OCI-M1 (cell line): ENCODE data around the gene SFT2D2.
"Not testable (repeated sequence)": the region's sequence is repeated elsewhere in the genome, so short reads cannot be mapped to it uniquely, and the experiment has no call there.

Experiments used
- DNase-seq: peaks from one replicate; lab custom pipeline; 2025; lab: John Stamatoyannopoulos, UW

SFT2D2 gene

DNA sequence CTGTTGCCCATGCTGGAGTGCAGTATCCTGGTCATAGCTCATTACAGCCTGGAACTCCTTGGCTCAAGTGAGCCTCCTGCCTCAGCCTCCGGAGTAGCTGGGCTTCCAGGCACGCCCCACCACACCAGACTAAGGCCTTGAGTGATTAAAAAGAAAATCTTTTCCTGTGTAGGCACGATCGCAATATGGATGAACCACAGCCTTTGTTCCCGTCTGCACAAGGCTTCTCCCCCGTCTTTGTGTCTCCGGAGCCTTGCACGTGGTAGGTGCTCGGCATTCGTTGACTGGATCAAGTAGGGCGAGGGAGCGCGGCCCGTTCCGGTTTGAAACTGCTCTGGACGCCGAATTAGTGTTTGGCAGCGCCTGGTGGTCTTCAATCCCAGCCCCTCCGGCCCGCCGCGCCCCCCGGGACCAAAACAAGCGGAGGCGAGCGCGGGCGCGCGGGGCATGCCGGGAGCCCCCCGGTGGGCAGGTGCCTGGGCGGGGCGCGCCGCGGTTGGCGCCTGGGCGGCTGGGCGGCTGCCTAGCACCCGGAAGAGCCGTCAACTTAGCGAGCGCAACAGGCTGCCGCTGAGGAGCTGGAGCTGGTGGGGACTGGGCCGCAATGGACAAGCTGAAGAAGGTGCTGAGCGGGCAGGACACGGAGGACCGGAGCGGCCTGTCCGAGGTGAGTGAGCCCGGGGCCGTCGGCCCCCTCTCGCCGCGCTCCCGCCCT, at the start of gene SFT2D2:
TSS of gene SFT2D2 (plus strand) at position 529 of the 715 bp plus-strand sequence. CDS start at position 605, 76 bp downstream.
- peak; percentile 91 for DNase-seq

DNA sequence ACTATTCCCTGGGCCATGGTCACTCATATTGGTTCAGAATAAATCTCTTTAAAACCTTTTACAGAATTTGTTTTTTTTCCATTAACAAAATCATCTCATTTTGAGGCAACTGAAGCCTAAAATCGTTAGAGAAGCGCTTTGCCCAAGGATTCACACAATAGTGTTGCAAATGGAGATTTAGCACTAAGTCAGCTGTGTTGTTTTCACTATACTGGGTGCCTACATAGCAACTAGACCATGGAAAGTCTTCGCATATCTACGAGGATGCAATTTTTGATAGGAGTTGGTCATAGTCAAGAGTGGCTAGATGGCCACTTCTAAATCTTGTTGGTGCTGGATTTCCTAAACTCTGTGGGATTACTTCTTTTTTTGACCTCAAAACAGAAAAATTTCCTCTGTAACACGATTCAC, 47.6 kb upstream of the SFT2D2 start:
- DNase-seq: no peak

DNA sequence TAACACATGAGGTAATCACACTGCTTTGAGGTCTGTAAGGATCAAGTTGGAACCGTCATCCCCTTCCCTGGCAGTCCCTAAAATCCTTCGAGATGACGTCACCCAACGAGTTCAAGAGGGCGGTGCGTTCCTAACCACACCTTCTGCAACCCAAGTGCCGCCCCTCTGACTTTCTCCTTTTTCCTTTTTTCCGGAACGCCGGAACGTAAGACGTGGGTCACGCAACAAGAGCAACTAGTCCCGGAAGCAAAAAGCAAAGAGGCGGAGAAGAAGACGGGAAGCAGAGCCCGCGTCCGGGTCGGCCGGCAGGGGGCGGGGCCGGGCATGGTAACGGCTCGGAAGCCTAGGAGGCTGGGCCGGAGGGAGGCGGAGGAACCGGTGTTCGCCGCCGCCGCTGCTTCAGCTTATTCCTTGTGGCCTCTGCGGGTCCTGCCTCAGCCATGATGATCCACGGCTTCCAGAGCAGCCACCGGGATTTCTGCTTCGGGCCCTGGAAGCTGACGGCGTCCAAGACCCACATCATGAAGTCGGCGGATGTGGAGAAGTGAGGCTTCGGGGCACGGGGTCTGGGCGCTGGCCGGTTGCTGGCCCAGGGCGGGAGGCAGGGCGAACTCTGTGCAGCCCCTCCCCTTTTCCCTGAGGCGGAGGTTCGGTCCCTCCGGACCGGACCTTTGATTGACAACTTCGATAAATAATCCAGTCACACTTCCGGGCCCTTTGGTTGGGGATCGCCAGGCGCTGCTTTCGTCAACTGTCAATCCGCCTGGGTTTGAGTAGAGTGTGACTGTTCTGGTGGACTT, 47.0 kb upstream of the SFT2D2 start, which contains the start of gene TIPRL:
TSS of gene TIPRL (plus strand) at position 325 of the 800 bp plus-strand sequence. CDS start at position 441, 116 bp downstream.
- peak; percentile 99 for DNase-seq

- DNase-seq: peak; percentile 68
These were observed 46.2 kb upstream of the SFT2D2 start for GRCh38 chr1:168179438-168180147.

GRCh38 chr1:168180148-168180524, 45.7 kb upstream of the SFT2D2 start:
- peak; percentile 68 for DNase-seq

DNA sequence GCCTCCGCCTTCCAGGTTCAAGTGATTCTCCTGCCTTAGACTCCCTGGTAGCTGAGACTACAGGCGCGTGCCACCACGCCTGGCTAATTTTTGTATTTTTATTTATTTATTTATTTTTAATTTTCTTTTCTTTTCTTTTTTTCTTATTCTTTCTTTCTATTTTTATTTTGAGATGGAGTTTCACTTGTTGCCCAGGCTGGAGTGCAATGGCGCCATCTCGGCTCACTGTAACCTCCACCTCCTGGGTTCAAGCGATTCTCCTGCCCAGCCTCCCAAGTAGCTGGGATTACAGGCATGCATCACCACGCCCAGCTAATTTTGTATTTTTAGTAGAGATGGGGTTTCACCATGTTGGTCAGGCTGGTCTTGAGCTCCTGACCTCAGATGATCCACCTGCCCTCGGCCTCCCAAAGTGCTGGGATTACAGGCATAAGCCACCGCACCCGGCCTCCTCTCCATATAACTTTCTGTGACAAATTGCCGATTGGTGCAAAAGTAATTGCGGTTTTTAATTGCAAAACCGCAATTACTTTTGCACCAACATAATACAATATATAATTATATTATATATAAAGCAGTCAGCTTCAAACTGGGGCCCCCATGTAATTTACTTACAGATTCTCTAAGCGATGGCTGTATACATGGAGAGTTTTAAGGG, 44.6 kb upstream of the SFT2D2 start:
- not testable (repeated sequence) for DNase-seq

DNA sequence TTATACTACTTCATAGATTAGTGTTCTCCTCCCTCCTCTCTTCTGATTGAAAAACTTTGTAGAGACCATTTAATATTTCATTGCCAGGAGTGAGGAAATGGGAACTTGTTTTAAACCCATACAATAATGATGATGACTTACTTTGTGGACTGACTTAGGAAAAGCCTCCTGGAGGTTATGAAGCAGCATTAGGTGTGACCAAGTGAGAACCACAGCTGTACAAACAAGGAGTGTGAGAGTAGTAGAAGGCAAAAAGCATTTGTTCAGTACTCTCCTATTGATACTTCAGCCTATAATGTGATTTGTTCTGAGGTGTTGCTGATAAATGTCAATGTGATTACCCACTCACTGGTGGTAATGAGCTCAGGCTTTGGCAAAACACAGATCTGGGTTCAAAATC, 38.6 kb upstream of the SFT2D2 start:
- no peak for DNase-seq

- no peak for DNase-seq
These were observed 35.4 kb upstream of the SFT2D2 start for GRCh38 chr1:168190403-168190802.

GRCh38 chr1:168195199-168196135, 30.3 kb upstream of the SFT2D2 start:
- peak; percentile 57 for DNase-seq

GRCh38 chr1:168199056-168199455, 26.7 kb upstream of the SFT2D2 start:
- no peak for DNase-seq

DNA sequence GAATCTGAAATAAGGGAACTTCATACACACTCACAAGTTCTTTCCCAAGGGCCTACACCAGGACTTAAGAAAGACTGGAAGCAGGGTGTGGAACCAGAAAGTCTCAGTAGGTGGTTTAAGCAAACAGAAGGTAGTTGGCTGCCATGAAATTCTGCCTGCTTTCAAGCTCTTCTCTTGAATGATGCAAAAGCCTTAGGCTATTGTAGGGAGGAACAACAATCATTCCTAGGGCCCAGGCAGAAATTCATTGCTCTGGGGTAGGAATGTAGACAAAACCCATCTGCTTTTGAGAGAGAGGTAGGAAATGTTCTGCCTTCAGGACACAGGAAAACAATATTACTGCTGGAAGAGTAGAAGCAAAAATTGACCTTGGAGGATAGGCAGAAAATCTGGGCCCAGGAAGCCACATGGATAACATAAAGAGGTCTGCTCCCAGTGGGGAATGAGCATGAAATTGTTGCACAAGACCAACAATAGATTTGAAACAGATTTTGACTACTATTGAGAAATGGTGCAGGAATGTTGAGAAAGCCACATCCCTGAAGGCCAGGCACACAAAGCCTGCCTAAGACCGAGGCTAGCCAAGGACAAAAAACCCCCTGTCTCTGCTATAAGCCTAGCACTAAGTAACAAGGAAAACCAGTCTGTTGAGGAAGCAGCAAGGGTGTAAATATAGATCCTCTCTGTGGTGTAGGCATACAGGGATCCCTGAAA, 22.7 kb upstream of the SFT2D2 start:
- no peak for DNase-seq

GRCh38 chr1:168206111-168206510, 19.7 kb upstream of the SFT2D2 start:
- DNase-seq: no peak

DNA sequence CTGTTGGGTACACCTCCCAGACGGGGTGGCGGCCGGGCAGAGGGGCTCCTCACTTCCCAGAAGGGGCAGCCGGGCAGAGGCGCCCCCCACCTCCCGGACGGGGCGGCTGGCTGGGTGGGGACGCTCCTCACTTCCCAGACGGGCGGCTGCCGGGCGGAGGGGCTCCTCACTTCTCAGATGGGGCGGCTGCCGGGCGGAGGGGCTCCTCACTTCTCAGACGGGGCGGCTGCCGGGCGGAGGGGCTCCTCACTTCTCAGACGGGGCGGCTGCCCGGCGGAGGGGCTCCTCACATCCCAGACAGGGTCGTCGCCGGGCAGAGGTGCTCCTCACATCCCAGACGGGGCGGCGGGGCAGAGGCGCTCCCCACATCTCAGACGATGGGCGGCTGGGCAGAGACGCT, 18.1 kb upstream of the SFT2D2 start:
- DNase-seq: not testable (repeated sequence)

DNA sequence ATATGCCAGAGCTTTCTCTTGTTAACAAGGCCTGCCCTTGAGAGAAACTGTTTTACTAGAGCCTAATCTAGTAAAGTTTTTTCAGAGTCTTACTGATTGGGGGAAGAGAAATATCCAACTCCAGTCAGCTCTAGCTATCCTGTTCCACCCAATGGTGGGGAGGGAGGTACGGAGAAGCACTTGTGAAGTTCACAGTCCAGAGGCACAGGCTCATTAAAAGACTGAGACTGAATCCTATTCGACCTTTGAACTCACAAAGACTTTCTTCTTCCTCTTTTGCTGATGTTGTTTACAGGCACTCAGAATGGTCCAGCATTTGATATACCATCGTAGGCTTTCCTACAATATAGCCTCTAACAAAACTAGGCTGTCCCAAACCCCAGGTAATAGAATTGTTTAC, 15.5 kb upstream of the SFT2D2 start:
- no peak for DNase-seq

DNA sequence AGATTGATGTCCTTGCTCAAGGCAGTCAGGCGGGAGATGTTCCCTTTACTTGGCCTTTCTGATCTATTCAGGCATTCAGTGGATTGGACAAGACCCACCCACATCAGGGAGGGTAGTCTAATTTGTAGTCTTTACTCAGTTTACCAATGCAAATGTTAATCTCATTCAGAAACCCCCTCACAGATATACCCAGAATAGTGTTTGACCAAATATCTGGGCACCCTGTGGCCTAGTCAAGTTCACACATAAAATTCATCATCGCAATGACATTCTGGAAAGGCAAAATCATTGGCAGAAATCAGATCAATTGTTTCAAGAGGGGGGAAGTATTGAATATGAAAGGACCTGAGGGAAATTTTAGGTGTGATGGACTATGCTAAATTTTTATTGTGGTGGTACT, 12.5 kb upstream of the SFT2D2 start:
- no peak for DNase-seq

- DNase-seq: no peak
These were observed 9.6 kb upstream of the SFT2D2 start for GRCh38 chr1:168216171-168216570.

GRCh38 chr1:168217664-168218063, 8.1 kb upstream of the SFT2D2 start:
- no peak for DNase-seq

GRCh38 chr1:168218658-168219057, 7.1 kb upstream of the SFT2D2 start:
- DNase-seq: peak; percentile 16

DNA sequence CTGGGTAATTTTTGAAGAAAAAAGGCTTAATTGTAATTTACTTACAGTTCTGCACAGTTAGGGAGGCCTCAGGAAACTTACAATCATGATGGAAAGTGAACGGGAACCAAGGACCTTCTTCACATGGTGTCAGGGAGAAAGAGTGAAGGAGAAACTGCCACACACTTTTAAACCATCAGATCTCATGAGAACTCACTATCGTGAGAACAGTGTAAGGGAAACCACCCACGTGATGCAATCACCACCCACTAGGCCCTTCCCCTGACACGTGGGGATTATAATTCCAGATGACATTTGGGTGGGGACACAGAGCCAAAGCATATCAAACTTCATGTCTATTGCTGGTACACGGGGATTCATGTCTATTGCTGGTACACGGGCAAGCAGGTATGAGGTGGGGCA, 5.3 kb upstream of the SFT2D2 start:
- DNase-seq: peak; percentile 74

DNA sequence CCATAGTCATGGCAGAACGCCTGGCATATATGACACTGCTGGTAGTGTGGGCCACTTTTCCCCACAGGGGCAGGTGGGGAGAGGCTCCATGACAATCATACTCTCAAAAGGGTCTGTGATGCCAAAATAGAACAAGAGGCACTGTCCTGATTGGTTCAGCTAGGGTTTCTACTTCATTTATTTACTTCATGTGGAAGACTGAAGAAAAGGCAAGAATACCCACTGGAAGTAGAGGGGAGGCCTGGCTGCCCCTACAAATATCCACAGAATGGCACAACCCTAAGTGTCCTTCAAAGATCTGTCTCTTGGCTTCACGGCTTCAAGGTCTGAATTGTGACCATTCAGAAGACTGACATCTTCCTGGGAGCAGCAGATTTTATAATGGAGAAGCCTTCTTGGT, 4.5 kb upstream of the SFT2D2 start:
- DNase-seq: no peak
